HCT116 (cell line): ENCODE measurements around the gene CFAP57. TPM values are rescaled to one million over a fixed set of nuclear protein-coding genes. Genes with fewer than 3 reads are reported as not detected.

Experiments used
- ATAC-seq: fragments of 200-7000 bp; cut with Tn5 transposase; 2 replicates; pipeline ENCODE4 v1.9.1; 2020; ENCODE audit warnings: mild to moderate bottlenecking, moderate library complexity
- BruUV-seq: library from RNA; stranded (reverse); fragments of 400-500 nt; replicated peaks from 2 replicates; lab custom pipeline; 2021; lab: Mats Ljungman, UMichigan
- CTCF ChIA-PET: fragments of 300-600 bp; sonication (Branson Sonifier 250); formaldehyde crosslinking; loops from one replicate; lab custom pipeline; 2021; ENCODE audit warnings: antibody characterized with exemption; lab: Charles Lee
- POLR2A ChIA-PET: fragments of 300-600, 350-600 bp; sonication (Branson Sonifier 250); formaldehyde crosslinking; loops from one replicate; lab custom pipeline; 2021; ENCODE audit warnings: antibody characterized with exemption; lab: Charles Lee
- RAD21 ChIA-PET, 2 experiments: fragments of 300-600 bp; sonication (Branson Sonifier 250); formaldehyde crosslinking; loops; one replicate each; lab custom pipeline; 2023; ENCODE audit warnings: low total read pairs in 2 of 2; ENCODE audit not compliant: uncharacterized antibody in 2 of 2, unreplicated experiment in 2 of 2, low non-redundant PET in 1 of 2; lab: Charles Lee
- DNase-seq: peaks from one replicate; pipeline ENCODE4 v3.0.0-alpha.2; 2010; ENCODE audit warnings: low read depth, low spot score
- H2AFZ ChIP-seq: fragments of 200-600 bp; shearing (Covaris generic), sonication (generic); 2 replicates; pipeline ENCODE4 v1.6.1; 2017; ENCODE audit warnings: low read depth, mixed run types, mixed read lengths, antibody characterized with exemption, low read length; ENCODE audit not compliant: poor library complexity, severe bottlenecking
- H3K27ac ChIP-seq: 2 replicates; pipeline ENCODE4 v1.5.1; 2012; ENCODE audit warnings: low read depth, low read length
- H3K27me3 ChIP-seq: fragments of 200-600 bp; sonication (generic); 2 replicates; pipeline ENCODE4 v1.6.1; 2016; ENCODE audit warnings: mixed run types, low read length, mixed read lengths; ENCODE audit not compliant: insufficient read depth
- H3K36me3 ChIP-seq, 2 experiments: fragments of 200-500 bp in 1 of 2; fragments of 200-600 bp in 1 of 2; sonication (Bioruptor generic) in 1 of 2; sonication (generic) in 1 of 2; 2 replicates each; pipeline versions ENCODE4 v1.5.1 to v1.6.1; 2014 to 2016; ENCODE audit warnings: low read length in 2 of 2, inconsistent platforms in 1 of 2, mixed read lengths in 1 of 2, mixed run types in 1 of 2; ENCODE audit not compliant: insufficient read depth in 2 of 2, control insufficient read depth in 1 of 2
- H3K4me1 ChIP-seq, 2 experiments: fragments of 200-600 bp in 1 of 2; sonication (generic) in 1 of 2; 2 replicates each; pipeline versions ENCODE4 v1.5.1 to v1.6.1; 2012 to 2017; ENCODE audit warnings: low read length in 2 of 2, inconsistent platforms in 1 of 2, mild to moderate bottlenecking in 1 of 2, mixed read lengths in 1 of 2, mixed run types in 1 of 2, moderate library complexity in 1 of 2; ENCODE audit not compliant: insufficient read depth in 2 of 2, control insufficient read depth in 1 of 2
- H3K4me2 ChIP-seq: fragments of 200-600 bp; sonication (generic); 2 replicates; pipeline ENCODE4 v1.6.1; 2017; ENCODE audit warnings: mixed run types, low read length, mixed read lengths
- H3K4me3 ChIP-seq, 2 experiments: fragments of 200-600 bp in 1 of 2; sonication (generic) in 1 of 2; replicated peaks in 1 of 2; 2 replicates each; pipeline ENCODE4 v1.5.1; 2011 to 2016; ENCODE audit warnings: low read length in 2 of 2, control low read depth in 1 of 2, low read depth in 1 of 2, mild to moderate bottlenecking in 1 of 2, mixed read lengths in 1 of 2, mixed run types in 1 of 2
- H3K79me2 ChIP-seq: fragments of 200-600 bp; sonication (generic); 2 replicates; pipeline ENCODE4 v1.6.1; 2017; ENCODE audit warnings: mild to moderate bottlenecking, mixed run types, low read length, moderate library complexity, mixed read lengths; ENCODE audit not compliant: insufficient read depth
- H3K9ac ChIP-seq: fragments of 200-600 bp; sonication (generic); 2 replicates; pipeline ENCODE4 v1.6.1; 2016; ENCODE audit warnings: low read length, mixed read lengths
- H3K9me2 ChIP-seq: fragments of 200-600 bp; sonication (generic), shearing (Covaris generic); 2 replicates; pipeline ENCODE4 v1.6.1; 2017; ENCODE audit warnings: mixed run types, mild to moderate bottlenecking, moderate library complexity; ENCODE audit not compliant: insufficient read depth
- H3K9me3 ChIP-seq, 2 experiments: fragments of 200-500 bp in 1 of 2; fragments of 200-600 bp in 1 of 2; sonication (Bioruptor generic) in 1 of 2; sonication (generic) in 1 of 2; 2 replicates each; pipeline ENCODE4 v1.6.1; 2014 to 2017; ENCODE audit warnings: low read length in 2 of 2, mixed read lengths in 2 of 2, inconsistent platforms in 1 of 2, low read depth in 1 of 2, mild to moderate bottlenecking in 1 of 2, mixed run types in 1 of 2, moderate library complexity in 1 of 2; ENCODE audit not compliant: control insufficient read depth in 1 of 2, insufficient read depth in 1 of 2
- H4K20me1 ChIP-seq: fragments of 200-600 bp; sonication (generic), shearing (Covaris generic); 2 replicates; pipeline ENCODE4 v1.6.1; 2017; ENCODE audit warnings: mixed run types, mild to moderate bottlenecking, moderate library complexity; ENCODE audit not compliant: insufficient read depth
- ATF3 ChIP-seq: IDR thresholded peaks from 2 replicates; pipeline ENCODE4 v1.6.1; 2012
- CBX3 ChIP-seq: IDR thresholded peaks from 2 replicates; pipeline ENCODE4 v1.6.1; 2012; ENCODE audit warnings: low read depth
- CEBPB ChIP-seq: IDR thresholded peaks from 2 replicates; pipeline ENCODE4 v1.6.1; 2012; ENCODE audit warnings: low read depth
- EGR1 ChIP-seq: IDR thresholded peaks from 2 replicates; pipeline ENCODE4 v1.6.1; 2012; ENCODE audit warnings: low read depth
- POLR2AphosphoS5 ChIP-seq: IDR thresholded peaks from 2 replicates; pipeline ENCODE4 v1.6.1; 2011; ENCODE audit warnings: mild to moderate bottlenecking, low read depth, low read length, moderate library complexity
- RAD21 ChIP-seq: IDR thresholded peaks from 2 replicates; pipeline ENCODE4 v1.6.1; 2012; ENCODE audit warnings: low read depth, mild to moderate bottlenecking
- SIN3A ChIP-seq: IDR thresholded peaks from 2 replicates; pipeline ENCODE4 v1.6.1; 2012; ENCODE audit warnings: low read depth
- SP1 ChIP-seq: IDR thresholded peaks from 2 replicates; pipeline ENCODE4 v1.6.1; 2012; ENCODE audit warnings: low read depth
- YY1 ChIP-seq: IDR thresholded peaks from 2 replicates; pipeline ENCODE4 v1.6.1; 2011; ENCODE audit warnings: low read length, low read depth, moderate library complexity, mild to moderate bottlenecking; ENCODE audit not compliant: insufficient replicate concordance; ENCODE audit errors: extremely low read depth
- ZFX ChIP-seq: fragments of 450-650 bp; IDR thresholded peaks from 2 replicates; pipeline ENCODE4 v1.6.1; 2017
- ZNF274 ChIP-seq: fragments of 200-500 bp; sonication (Bioruptor generic); IDR thresholded peaks from 2 replicates; pipeline ENCODE4 v1.6.1; 2014; ENCODE audit warnings: mild to moderate bottlenecking, low read depth, low read length, inconsistent platforms
- intact Hi-C: fragments of 100-400 bp; cut with micrococcal nuclease; formaldehyde crosslinking; loops from 2 replicates; pipeline ENCODE4 v1.10.0; 2022
- total RNA-seq: library from RNA; stranded (reverse); gene quantifications from one replicate; pipeline ENCODE4 v1.2.1, GENCODE V29; 2021; ENCODE audit not compliant: unreplicated experiment

CFAP57 gene
- total RNA-seq, 1 experiment from 2014 or later = 0.49 TPM

GRCh38 chr1:43229826-43230780 is 58.0 kb downstream of the CFAP57 start:
- TF ChIP-seq YY1 (no peak), RAD21 (no peak), CBX3 (no peak), CEBPB (no peak), POLR2AphosphoS5 (no peak), ATF3 (no peak), ZNF274 (no peak), SIN3A (no peak), ZFX (no peak), EGR1 (no peak), SP1 (no peak)
- no peaks in the 10 kb centered on the region for H3K79me2 ChIP-seq
- H3K27me3 ChIP-seq = no peaks in the 10 kb centered on the region
- intact Hi-C loops = loop anchor here (10.0 kb wide), 2 partner anchors 295 to 805 kb away; partner anchors contain the start of gene SLC6A9
- RAD21 ChIA-PET = no interaction called here
- H4K20me1 ChIP-seq = no peaks in the 10 kb centered on the region
- ATAC-seq = no peak
- peaks cover 4 to 20% of the 10 kb centered on the region in 2 experiments; a peak in 3 of 4 replicates for H3K4me1 ChIP-seq
- H3K27ac ChIP-seq = no peak overlapping the region
- DNase-seq = no peak
- no peaks in the 10 kb centered on the region for H3K36me3 ChIP-seq
- BruUV-seq = no TSS peak
- POLR2A ChIA-PET = interaction anchor here (1.5 kb wide), 1 partner anchor 128 kb away, joined by 5 read pairs; the partner anchor contains the start of gene CDC20
- H3K9me3 ChIP-seq = no peaks in the 10 kb centered on the region
- CTCF ChIA-PET = interaction anchor here (1.6 to 3.0 kb wide), 2 partner anchors 10 to 185 kb away, joined by 7 to 11 read pairs; no protein-coding TSS in a partner anchor
- no peaks in the 10 kb centered on the region for H3K9me2 ChIP-seq
- no peak overlapping the region for H3K9ac ChIP-seq
- H2AFZ ChIP-seq = no peak overlapping the region
- no peak overlapping the region for H3K4me2 ChIP-seq
- H3K4me3 ChIP-seq = no peak overlapping the region
